Activated naive CD4-positive, alpha-beta T cell (primary cell): ENCODE results near the gene GJB1.
"Not testable (repeated sequence)": the region's sequence is repeated elsewhere in the genome, so short reads cannot be mapped to it uniquely, and the experiment has no call there.

Source experiments
- DNase-seq, 4 experiments: peaks; one replicate each; lab custom pipeline; 2025; lab: John Stamatoyannopoulos, UW

GJB1 gene

GRCh38 chrX:71222929-71223328 lies at the start of gene GJB1:
TSS of gene GJB1 (plus strand) at chrX:71223224. CDS start at chrX:71223708, 484 bp downstream.
- DNase-seq, result no peak

GRCh38 chrX:71173440-71173839 lies 49.6 kb upstream of the GJB1 start:
- DNase-seq, result no peak

GRCh38 chrX:71174795-71175194 lies 48.2 kb upstream of the GJB1 start:
- DNase-seq, result no peak

- DNase-seq, result no peak
Observed at GRCh38 chrX:71175531-71175930, 47.5 kb upstream of the GJB1 start.

- no peak for DNase-seq
Observed at GRCh38 chrX:71177327-71177726, 45.7 kb upstream of the GJB1 start.

GRCh38 chrX:71178908-71179307 lies 44.1 kb upstream of the GJB1 start:
- peak in 2 of 4 experiments; percentile 1 for DNase-seq

- not testable (repeated sequence) for DNase-seq
Observed at GRCh38 chrX:71180579-71181265, 42.3 kb upstream of the GJB1 start.

- DNase-seq, result peak in 2 of 4 experiments; percentile 4 to 13
Observed at GRCh38 chrX:71181558-71181909, 41.5 kb upstream of the GJB1 start.

- peak; percentile 30 to 64 (median 50) for DNase-seq
Observed at GRCh38 chrX:71181910-71182799, 40.9 kb upstream of the GJB1 start.

- no peak for DNase-seq
Observed at GRCh38 chrX:71182871-71183270, 40.2 kb upstream of the GJB1 start.

- DNase-seq, result no peak
Observed at GRCh38 chrX:71183341-71183740, 39.7 kb upstream of the GJB1 start.

- DNase-seq, result no peak
Observed at GRCh38 chrX:71184092-71184491, 38.9 kb upstream of the GJB1 start.

GRCh38 chrX:71184803-71185495 lies 38.1 kb upstream of the GJB1 start:
- no peak for DNase-seq

- no peak for DNase-seq
Observed at GRCh38 chrX:71191248-71191647, 31.8 kb upstream of the GJB1 start.

GRCh38 chrX:71195964-71196649 lies 26.9 kb upstream of the GJB1 start:
- no peak for DNase-seq

- DNase-seq, result no peak
Observed at GRCh38 chrX:71198066-71198465, 25.0 kb upstream of the GJB1 start.

GRCh38 chrX:71199252-71200008 lies 23.6 kb upstream of the GJB1 start:
- DNase-seq, result no peak

GRCh38 chrX:71210816-71211215 lies 12.2 kb upstream of the GJB1 start:
- no peak for DNase-seq

- no peak for DNase-seq
Observed at GRCh38 chrX:71212536-71212935, 10.5 kb upstream of the GJB1 start.

- DNase-seq, result no peak
Observed at GRCh38 chrX:71214152-71214551, 8.9 kb upstream of the GJB1 start.

GRCh38 chrX:71214604-71215337 lies 8.3 kb upstream of the GJB1 start:
- no peak for DNase-seq
